OCI-LY7 (cell line): Measurements from ENCODE around the gene KCNE3. TPM values are rescaled to one million over a fixed set of nuclear protein-coding genes. Genes with fewer than 3 reads are reported as not detected.

ENCODE experiments used
- BruUV-seq: library from RNA; stranded (reverse); fragments of 400-500 nt; replicated peaks from 2 replicates; lab custom pipeline; 2021; lab: Mats Ljungman, UMichigan
- CTCF ChIA-PET: fragments of 300-600 bp; sonication (Branson Sonifier 250); formaldehyde crosslinking; loops from one replicate; lab custom pipeline; 2022; ENCODE audit warnings: antibody characterized with exemption; ENCODE audit not compliant: unreplicated experiment; lab: Charles Lee
- POLR2A ChIA-PET: fragments of 300-600 bp; sonication (Branson Sonifier 250); formaldehyde crosslinking; loops from one replicate; lab custom pipeline; 2022; ENCODE audit warnings: antibody characterized with exemption; lab: Charles Lee
- DNase-seq: peaks from one replicate; pipeline ENCODE4 v3.0.0-alpha.2; 2015; ENCODE audit warnings: low spot score
- H2AFZ ChIP-seq: fragments of 200-600 bp; sonication (generic), shearing (Covaris generic); 2 replicates; pipeline ENCODE4 v1.6.1; 2014; ENCODE audit warnings: mild to moderate bottlenecking, antibody characterized with exemption, low read length, moderate library complexity
- H3K27ac ChIP-seq: fragments of 200-600 bp; sonication (generic); 2 replicates; pipeline ENCODE4 v1.5.1; 2014; ENCODE audit warnings: mixed run types, low read depth, mild to moderate bottlenecking, moderate library complexity, low read length, inconsistent platforms; ENCODE audit not compliant: poor library complexity, severe bottlenecking
- H3K36me3 ChIP-seq: fragments of 200-600 bp; sonication (generic); 2 replicates; pipeline ENCODE4 v1.6.1; 2014; ENCODE audit warnings: mild to moderate bottlenecking, antibody characterized with exemption, low read length, moderate library complexity, mixed read lengths; ENCODE audit not compliant: insufficient read depth
- H3K4me1 ChIP-seq: fragments of 200-600 bp; sonication (generic); 2 replicates; pipeline ENCODE4 v1.5.1; 2014; ENCODE audit warnings: mild to moderate bottlenecking, low read length; ENCODE audit not compliant: insufficient read depth, poor library complexity, severe bottlenecking
- H3K4me2 ChIP-seq: fragments of 200-600 bp; sonication (generic); 2 replicates; pipeline ENCODE4 v1.6.1; 2014; ENCODE audit warnings: mild to moderate bottlenecking, low read length
- H3K4me3 ChIP-seq: fragments of 200-600 bp; sonication (generic); 2 replicates; pipeline ENCODE4 v1.5.1; 2014; ENCODE audit warnings: mild to moderate bottlenecking, low read depth, low read length; ENCODE audit not compliant: poor library complexity, severe bottlenecking
- H3K79me2 ChIP-seq: fragments of 200-600 bp; sonication (generic); 2 replicates; pipeline ENCODE4 v1.6.1; 2016; ENCODE audit warnings: low read depth, mild to moderate bottlenecking, low read length, moderate library complexity, mixed read lengths; ENCODE audit not compliant: insufficient read depth
- H3K9me2 ChIP-seq: fragments of 200-600 bp; sonication (generic); 2 replicates; pipeline ENCODE4 v1.6.1; 2016; ENCODE audit warnings: mild to moderate bottlenecking, low read length, mixed read lengths; ENCODE audit not compliant: insufficient read depth
- H3K9me3 ChIP-seq: fragments of 200-600 bp; sonication (generic); 2 replicates; pipeline ENCODE4 v1.6.1; 2014; ENCODE audit warnings: mild to moderate bottlenecking, mixed run types, low read length, mixed read lengths
- H4K20me1 ChIP-seq: fragments of 200-600 bp; sonication (generic); 2 replicates; pipeline ENCODE4 v1.6.1; 2014; ENCODE audit warnings: mild to moderate bottlenecking, antibody characterized with exemption, low read length, moderate library complexity, mixed read lengths; ENCODE audit not compliant: insufficient read depth
- EZH2phosphoT487 ChIP-seq: fragments of 200-600 bp; sonication (generic); IDR thresholded peaks from 2 replicates; pipeline ENCODE4 v1.6.1; 2018; ENCODE audit warnings: low read depth, borderline replicate concordance, mild to moderate bottlenecking, mixed run types, antibody characterized with exemption, low read length, moderate library complexity, mixed read lengths
- intact Hi-C: fragments of 100-400 bp; cut with micrococcal nuclease; formaldehyde crosslinking; loops from one replicate; pipeline ENCODE4 v1.10.0; 2022; ENCODE audit not compliant: unreplicated experiment
- total RNA-seq, 2 experiments: library from RNA; depleted of rRNA in 1 of 2; stranded (reverse); fragments of >200 nt in 1 of 2; shearing (Covaris generic) in 1 of 2; gene quantifications; 2 replicates each; pipeline ENCODE4 v1.2.3, GENCODE V29; 2014 to 2022
- TF ChIP-seq, protein P1 (sequence below): fragments of 200-600 bp; sonication (generic); conservative IDR thresholded peaks from 2 replicates; pipeline ENCODE4 v1.5.1; 2014; ENCODE audit warnings: mild to moderate bottlenecking, antibody characterized with exemption, low read length, moderate library complexity, mixed read lengths

The KCNE3 gene
- total RNA-seq, 2 experiments from 2014 or later = not detected

DNA sequence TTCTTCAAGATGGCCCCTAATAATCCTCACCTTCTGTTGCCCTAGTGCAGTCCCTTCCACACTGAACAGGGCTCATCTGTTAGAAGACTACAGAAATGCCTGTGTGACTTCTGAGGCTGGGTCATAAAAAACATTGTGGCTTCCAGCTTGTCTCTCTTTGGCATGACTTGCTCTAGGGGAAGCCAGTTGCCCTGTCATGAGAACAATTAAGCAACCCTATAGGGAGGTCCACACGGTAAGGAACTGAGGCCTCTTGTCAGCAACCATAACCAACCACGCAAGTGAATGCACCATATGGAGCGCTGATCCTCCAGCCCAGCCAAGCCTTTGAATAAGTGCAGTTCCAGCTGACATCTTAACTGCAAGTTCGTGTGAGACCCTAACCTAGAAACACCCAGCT lies 23.6 kb upstream of the KCNE3 start:
- ChIA-PET POLR2A (no interaction called here), CTCF (no interaction called here)
- no peaks in the 10 kb centered on the region for H3K9me2 ChIP-seq
- DNase-seq = no peak
- H3K79me2 ChIP-seq = no peaks in the 10 kb centered on the region
- H4K20me1 ChIP-seq = no peaks in the 10 kb centered on the region
- H3K9me3 ChIP-seq = peaks cover 6% of the 10 kb centered on the region; the same call in 1 of the 2 replicates
- H3K4me2 ChIP-seq = no peak overlapping the region
- TF ChIP-seq EZH2phosphoT487 = no peak
- TF ChIP-seq, protein P1, sequence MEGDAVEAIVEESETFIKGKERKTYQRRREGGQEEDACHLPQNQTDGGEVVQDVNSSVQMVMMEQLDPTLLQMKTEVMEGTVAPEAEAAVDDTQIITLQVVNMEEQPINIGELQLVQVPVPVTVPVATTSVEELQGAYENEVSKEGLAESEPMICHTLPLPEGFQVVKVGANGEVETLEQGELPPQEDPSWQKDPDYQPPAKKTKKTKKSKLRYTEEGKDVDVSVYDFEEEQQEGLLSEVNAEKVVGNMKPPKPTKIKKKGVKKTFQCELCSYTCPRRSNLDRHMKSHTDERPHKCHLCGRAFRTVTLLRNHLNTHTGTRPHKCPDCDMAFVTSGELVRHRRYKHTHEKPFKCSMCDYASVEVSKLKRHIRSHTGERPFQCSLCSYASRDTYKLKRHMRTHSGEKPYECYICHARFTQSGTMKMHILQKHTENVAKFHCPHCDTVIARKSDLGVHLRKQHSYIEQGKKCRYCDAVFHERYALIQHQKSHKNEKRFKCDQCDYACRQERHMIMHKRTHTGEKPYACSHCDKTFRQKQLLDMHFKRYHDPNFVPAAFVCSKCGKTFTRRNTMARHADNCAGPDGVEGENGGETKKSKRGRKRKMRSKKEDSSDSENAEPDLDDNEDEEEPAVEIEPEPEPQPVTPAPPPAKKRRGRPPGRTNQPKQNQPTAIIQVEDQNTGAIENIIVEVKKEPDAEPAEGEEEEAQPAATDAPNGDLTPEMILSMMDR = no peak
- 0 out of 2 replicates have a peak, but pooled peaks cover 7% of the 10 kb centered on the region for H3K36me3 ChIP-seq
- H3K27ac ChIP-seq = no peak overlapping the region
- peaks cover 17% of the 10 kb centered on the region for H3K4me1 ChIP-seq
- BruUV-seq = no TSS peak
- no peak overlapping the region for H2AFZ ChIP-seq
- intact Hi-C loops = loop anchor here (5.0 kb wide), 1 partner anchor 509 kb away; the partner anchor contains the start of gene UCP2
- no peak overlapping the region for H3K4me3 ChIP-seq

DNA sequence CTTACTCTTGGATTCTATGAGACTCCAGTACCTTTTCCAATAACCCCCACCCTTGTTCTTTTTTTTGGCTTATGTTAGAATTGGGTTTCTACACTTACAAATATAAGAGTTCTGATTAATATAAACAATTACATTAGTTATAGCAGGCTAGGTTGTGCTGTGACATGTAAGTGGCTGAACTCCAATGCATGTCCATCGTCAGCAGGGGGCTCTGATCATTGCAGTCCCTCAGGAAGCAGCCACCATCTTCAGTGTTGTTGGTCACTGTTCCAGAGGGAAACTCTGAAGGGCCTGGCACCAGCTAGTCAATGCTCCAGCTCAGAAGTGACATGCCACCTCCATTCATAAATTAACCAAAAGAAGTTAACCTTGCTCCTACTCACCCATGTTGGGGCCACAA lies 20.5 kb upstream of the KCNE3 start:
- Histone ChIP-seq H3K4me3 (no peak overlapping the region), H4K20me1 (no peaks in the 10 kb centered on the region), H2AFZ (no peak overlapping the region), H3K9me2 (no peaks in the 10 kb centered on the region), H3K36me3 (0 out of 2 replicates have a peak, but pooled peaks cover 7% of the 10 kb centered on the region), H3K4me2 (no peak overlapping the region), H3K9me3 (no peaks in the 10 kb centered on the region), H3K79me2 (no peaks in the 10 kb centered on the region), H3K4me1 (peaks cover 11% of the 10 kb centered on the region), H3K27ac (no peak overlapping the region)
- intact Hi-C loops = no loop called here
- peak; percentile 19 for DNase-seq
- no peak for TF ChIP-seq EZH2phosphoT487
- TF ChIP-seq, protein P1 = peak; percentile 58
- POLR2A ChIA-PET = no interaction called here
- CTCF ChIA-PET = no interaction called here
- BruUV-seq = no TSS peak

DNA sequence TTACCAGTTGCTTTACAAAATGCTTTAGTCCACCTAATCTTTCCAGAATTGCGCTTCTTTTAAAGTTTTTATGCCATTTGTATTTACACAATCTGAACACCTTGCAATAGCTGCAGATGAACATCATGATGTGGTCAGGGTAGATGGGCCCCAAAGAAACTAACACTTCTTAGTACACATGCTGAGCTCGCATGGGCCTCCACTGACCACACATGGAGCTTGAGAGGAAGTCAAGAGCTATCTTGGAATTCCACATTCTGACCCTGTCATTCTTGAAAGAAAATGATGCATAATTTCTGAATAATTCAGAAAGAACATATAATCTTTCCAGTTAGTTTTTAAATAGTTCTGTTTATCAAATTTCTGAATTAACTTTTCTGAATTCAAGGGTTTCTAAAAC lies 18.5 kb upstream of the KCNE3 start:
- POLR2A ChIA-PET = interaction anchor here (1.0 kb wide), 1 partner anchor 136 kb away, joined by 3 read pairs; no protein-coding TSS in a partner anchor
- no peaks in the 10 kb centered on the region for H3K79me2 ChIP-seq
- BruUV-seq = no TSS peak
- no peak overlapping the region for H3K27ac ChIP-seq
- CTCF ChIA-PET = no interaction called here
- H3K4me3 ChIP-seq = no peak overlapping the region
- intact Hi-C loops = no loop called here
- DNase-seq = no peak
- H3K9me3 ChIP-seq = no peaks in the 10 kb centered on the region
- H3K9me2 ChIP-seq = no peaks in the 10 kb centered on the region
- H3K4me1 ChIP-seq = no peaks in the 10 kb centered on the region
- no peak for TF ChIP-seq EZH2phosphoT487
- TF ChIP-seq, protein P1 = no peak
- no peak overlapping the region for H3K4me2 ChIP-seq
- no peaks in the 10 kb centered on the region for H3K36me3 ChIP-seq
- no peaks in the 10 kb centered on the region for H4K20me1 ChIP-seq
- H2AFZ ChIP-seq = no peak overlapping the region
